GM15510 (cell line): ENCODE results near the gene MUC5AC.

Experiments
- POLR2A ChIP-seq: IDR thresholded peaks from 3 replicates; pipeline ENCODE4 v1.6.1; 2011; ENCODE audit warnings: borderline replicate concordance; ENCODE audit not compliant: insufficient read length; ENCODE audit errors: extremely low read depth

Gene MUC5AC

DNA sequence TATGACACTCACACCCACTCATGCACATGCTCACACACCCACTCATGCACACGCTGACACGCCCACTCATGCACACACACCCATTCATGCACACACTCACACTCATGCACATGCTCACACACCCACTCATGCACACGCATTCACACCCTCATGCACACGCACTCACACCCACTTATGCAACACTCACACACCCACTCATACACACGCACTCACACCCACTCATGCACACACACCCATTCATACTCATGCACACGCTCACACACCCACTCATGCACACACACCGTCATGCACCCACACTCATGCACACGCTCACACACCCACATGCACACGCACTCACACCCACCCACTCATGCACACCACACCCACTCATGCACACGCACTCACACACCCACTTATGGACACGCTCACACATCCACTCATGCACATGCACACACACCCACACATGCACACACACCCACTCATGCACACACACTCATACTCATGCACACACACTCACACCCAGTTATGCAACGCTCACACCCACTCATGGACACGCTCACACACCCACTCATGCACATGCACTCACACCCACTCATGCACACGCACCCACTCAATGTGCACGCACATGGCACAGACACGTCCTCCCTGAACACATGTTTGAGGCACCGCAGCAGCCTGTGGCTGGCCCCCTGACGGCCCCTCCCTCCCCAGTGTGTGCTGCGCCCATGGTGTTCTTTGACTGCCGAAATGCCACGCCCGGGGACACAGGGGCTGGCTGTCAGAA, 17.9 kb downstream of the MUC5AC start:
- TF ChIP-seq POLR2A = no peak

DNA sequence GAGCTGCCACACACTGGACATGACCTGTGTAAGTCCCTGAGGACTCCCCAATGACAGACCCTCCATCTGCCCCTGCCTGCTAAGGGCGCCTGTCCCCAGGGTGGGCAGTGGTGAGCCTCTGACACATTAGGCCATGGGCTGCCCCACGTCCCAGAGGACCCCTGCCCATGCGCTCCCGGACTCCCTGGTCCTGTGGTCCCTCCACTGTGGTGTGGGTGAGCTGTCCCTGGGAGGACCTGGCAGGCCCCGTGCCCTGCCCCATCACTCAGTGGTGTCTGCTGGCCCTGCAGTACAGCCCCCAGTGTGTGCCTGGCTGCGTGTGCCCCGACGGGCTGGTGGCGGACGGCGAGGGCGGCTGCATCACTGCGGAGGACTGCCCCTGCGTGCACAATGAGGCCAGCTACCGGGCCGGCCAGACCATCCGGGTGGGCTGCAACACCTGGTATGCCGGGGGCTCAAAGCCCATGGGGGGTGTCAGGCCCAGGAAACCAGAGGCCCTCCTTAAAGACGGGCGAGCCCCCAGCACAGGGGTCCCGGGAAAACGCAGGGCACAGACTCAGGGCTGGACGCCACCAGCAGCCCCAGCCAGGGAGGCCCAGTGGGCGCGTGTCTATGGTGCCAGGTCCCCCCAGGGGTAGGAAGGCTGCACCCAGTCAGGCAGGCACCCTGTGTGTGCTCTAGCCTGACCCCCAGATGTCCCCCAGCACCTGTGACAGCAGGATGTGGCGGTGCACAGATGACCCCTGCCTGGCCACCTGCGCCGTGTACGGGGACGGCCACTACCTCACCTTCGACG, 18.7 kb downstream of the MUC5AC start:
- no peak for TF ChIP-seq POLR2A

- TF ChIP-seq POLR2A = no peak
Observed at GRCh38 chr11:1177020-1177770, 19.4 kb downstream of the MUC5AC start.

DNA sequence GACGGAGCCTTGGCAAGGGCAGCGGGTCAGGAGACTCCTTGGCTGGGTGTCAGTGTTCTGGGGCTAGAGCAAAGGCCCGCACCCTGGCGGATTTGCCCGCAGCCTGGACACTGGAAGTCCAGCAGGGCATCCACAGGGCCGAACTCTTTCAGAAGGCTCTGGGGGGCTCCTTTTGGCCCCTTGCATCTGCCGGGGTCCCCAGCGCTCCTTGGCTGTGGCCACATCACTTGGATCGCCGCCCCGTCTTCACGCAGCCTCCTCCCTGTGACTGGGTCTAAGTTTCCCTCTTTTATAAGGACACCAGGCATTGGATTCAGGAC, 20.0 kb downstream of the MUC5AC start:
- TF ChIP-seq POLR2A = no peak

- no peak for TF ChIP-seq POLR2A
Observed at GRCh38 chr11:1178201-1178885, 20.6 kb downstream of the MUC5AC start.

GRCh38 chr11:1178906-1179305, 21.2 kb downstream of the MUC5AC start:
- TF ChIP-seq POLR2A = no peak

GRCh38 chr11:1179641-1180040, 21.9 kb downstream of the MUC5AC start:
- TF ChIP-seq POLR2A = no peak

DNA sequence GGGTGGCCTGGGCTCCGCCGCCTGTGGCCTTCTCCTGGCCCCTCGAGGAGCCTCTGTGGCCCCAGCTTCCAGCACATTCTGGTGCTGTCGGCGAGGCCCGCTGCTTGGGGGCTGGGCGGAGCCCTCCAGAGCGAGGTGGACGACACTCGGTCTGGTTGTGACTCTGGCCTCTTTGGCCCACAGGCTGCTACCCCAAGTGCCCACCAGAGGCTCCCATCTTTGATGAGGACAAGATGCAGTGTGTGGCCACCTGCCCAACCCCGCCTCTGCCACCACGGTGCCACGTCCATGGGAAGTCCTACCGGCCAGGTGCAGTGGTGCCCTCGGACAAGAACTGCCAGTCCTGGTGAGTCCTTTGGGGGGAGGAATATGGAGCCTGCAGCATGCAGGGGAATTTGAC, 22.4 kb downstream of the MUC5AC start:
- TF ChIP-seq POLR2A = no peak

DNA sequence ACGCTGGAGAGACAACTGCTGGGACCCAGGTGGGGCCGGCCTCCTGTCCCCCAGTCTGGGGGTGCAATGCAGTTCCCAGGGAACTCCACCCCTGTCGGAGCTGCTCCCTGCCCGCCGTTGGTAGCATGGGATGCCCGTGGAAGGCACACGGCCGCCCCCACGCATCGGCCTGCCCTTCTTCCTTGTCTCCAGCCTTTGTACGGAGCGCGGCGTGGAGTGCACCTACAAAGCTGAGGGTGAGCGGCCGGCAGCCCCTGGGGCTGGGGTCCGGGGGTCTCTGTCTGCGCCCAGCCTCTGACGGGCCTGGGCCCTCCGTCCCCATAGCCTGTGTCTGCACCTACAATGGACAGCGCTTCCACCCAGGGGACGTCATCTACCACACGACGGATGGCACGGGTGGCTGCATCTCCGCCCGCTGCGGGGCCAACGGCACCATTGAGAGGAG, 23.2 kb downstream of the MUC5AC start:
- TF ChIP-seq POLR2A = no peak

DNA sequence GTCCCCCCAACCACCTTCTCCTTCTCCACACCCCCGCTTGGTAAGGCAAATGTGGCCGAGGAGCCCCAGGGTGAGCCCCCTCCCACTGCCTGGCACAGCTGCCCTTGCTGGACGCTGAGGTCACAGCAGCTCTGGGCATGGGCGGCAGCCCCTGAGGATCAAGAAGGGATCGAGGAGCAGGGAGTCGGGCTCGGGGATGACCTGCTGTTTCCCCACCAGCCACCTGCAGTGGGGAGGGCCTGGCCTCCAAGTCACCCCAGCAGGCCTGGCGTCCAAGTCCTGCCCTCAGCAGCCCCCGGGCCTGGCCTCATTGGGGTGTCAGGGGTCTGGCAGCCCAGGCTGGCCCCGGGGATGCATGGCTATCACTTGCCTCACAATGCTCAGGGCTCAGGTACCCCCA, 23.7 kb downstream of the MUC5AC start:
- TF ChIP-seq POLR2A = no peak

GRCh38 chr11:1181853-1182535, 24.2 kb downstream of the MUC5AC start:
- no peak for TF ChIP-seq POLR2A

- no peak for TF ChIP-seq POLR2A
Observed at GRCh38 chr11:1192741-1193325, 35.1 kb downstream of the MUC5AC start.

DNA sequence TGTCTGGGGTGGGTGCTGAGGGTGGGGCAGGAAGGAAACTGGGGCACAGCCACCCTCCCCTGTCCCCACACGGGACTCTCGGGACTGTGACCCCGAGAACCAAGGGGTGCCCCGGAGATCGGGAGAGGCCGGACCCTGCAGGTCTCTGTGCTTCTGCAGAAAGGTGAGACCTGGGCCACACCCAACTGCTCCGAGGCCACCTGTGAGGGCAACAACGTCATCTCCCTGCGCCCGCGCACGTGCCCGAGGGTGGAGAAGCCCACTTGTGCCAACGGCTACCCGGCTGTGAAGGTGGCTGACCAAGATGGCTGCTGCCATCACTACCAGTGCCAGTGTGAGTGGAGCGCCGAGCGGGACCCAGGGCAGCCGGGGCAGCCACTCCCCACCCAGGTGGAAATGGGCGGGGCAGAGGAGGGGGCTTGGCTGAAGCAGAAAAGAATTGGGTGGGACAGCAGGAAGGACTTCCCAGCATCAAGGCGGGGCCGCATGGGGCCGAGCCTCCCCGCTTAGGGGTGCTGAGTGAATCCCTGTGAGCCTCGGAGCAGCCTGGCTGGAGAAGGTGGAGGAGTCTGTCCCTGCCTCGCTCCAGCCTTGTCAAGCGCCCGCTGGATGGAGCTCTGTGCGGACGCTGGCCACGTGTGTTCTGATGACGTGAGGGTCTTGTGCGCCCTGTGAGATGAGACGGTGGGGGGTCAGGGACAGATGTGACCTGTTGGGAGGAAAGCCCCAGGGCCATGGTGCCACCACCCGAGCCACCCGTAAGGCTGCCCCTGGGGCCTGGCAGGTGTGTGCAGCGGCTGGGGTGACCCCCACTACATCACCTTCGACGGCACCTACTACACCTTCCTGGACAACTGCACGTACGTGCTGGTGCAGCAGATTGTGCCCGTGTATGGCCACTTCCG, 35.8 kb downstream of the MUC5AC start:
- no peak for TF ChIP-seq POLR2A
